IgD-negative memory B cell (primary cell): ENCODE measurements around the gene MYOM3. TPM values are rescaled to one million over a fixed set of nuclear protein-coding genes. Genes with fewer than 3 reads are reported as not detected.
"Not testable (repeated sequence)": the region's sequence is repeated elsewhere in the genome, so short reads cannot be mapped to it uniquely, and the experiment has no call there.

Experiments
- H3K27ac Mint-ChIP-seq, 3 donors: one replicate each; pipeline ENCODE4 v1.8.0; 2020 to 2022; ENCODE audit warnings: mild to moderate bottlenecking in 3 of 3, mixed read lengths in 3 of 3, moderate library complexity in 1 of 3
- H3K27me3 Mint-ChIP-seq: one replicate; pipeline ENCODE4 v1.8.0; 2021; ENCODE audit warnings: mixed read lengths
- H3K36me3 Mint-ChIP-seq: one replicate; pipeline ENCODE4 v1.8.0; 2020; ENCODE audit warnings: mild to moderate bottlenecking, mixed read lengths
- H3K4me1 Mint-ChIP-seq, 3 donors: one replicate each; pipeline ENCODE4 v1.8.0; 2020 to 2022; ENCODE audit warnings: mixed read lengths in 3 of 3, mild to moderate bottlenecking in 1 of 3
- H3K4me3 Mint-ChIP-seq, 4 donors: one replicate each; pipeline ENCODE4 v1.8.0; 2020 to 2022; ENCODE audit warnings: mild to moderate bottlenecking in 4 of 4, mixed read lengths in 4 of 4, moderate library complexity in 3 of 4
- H3K9me3 Mint-ChIP-seq, 3 donors: one replicate each; pipeline ENCODE4 v1.8.0; 2020 to 2021; ENCODE audit warnings: mixed read lengths in 3 of 3, mild to moderate bottlenecking in 1 of 3
- polyA plus RNA-seq: library from polyadenylated mRNA; unstranded; fragments of 300-500 nt; fragmentation: Illumina TruSeq; gene quantifications from one replicate; pipeline ENCODE4 v1.2.3, GENCODE V29; 2021

MYOM3 gene
- polyA plus RNA-seq, 1 donor from 2014 or later: not detected

- not testable (repeated sequence) for H3K27ac Mint-ChIP-seq, H3K9me3 Mint-ChIP-seq, H3K27me3 Mint-ChIP-seq, H3K36me3 Mint-ChIP-seq, H3K4me1 Mint-ChIP-seq, H3K4me3 Mint-ChIP-seq
Measured at GRCh38 chr1:24044672-24045071, 67.3 kb downstream of the MYOM3 start.

- H3K4me1 Mint-ChIP-seq: no peaks in the 10 kb centered on the region
- H3K36me3 Mint-ChIP-seq: no peaks in the 10 kb centered on the region
- peak overlapping the region in 1 of 3 donors; percentile 51 for H3K27ac Mint-ChIP-seq
- H3K9me3 Mint-ChIP-seq: no peaks in the 10 kb centered on the region
- H3K27me3 Mint-ChIP-seq: peaks cover 8% of the 10 kb centered on the region
- H3K4me3 Mint-ChIP-seq: no peak overlapping the region
Measured at GRCh38 chr1:24043345-24044032, 68.4 kb downstream of the MYOM3 start.

- Mint-ChIP-seq H3K27ac (no peak overlapping the region), H3K27me3 (peaks cover 8% of the 10 kb centered on the region), H3K9me3 (no peaks in the 10 kb centered on the region), H3K4me1 (no peaks in the 10 kb centered on the region), H3K4me3 (no peak overlapping the region), H3K36me3 (no peaks in the 10 kb centered on the region)
Measured at GRCh38 chr1:24042315-24042714, 69.6 kb downstream of the MYOM3 start.

- Mint-ChIP-seq H3K27me3 (peaks cover 5% of the 10 kb centered on the region), H3K27ac (no peak overlapping the region), H3K9me3 (no peaks in the 10 kb centered on the region), H3K4me1 (peaks cover 0 to 2% (median 0%) of the 10 kb centered on the region in 3 donors), H3K4me3 (no peak overlapping the region), H3K36me3 (no peaks in the 10 kb centered on the region)
Measured at GRCh38 chr1:24036088-24036487, 75.8 kb downstream of the MYOM3 start.

GRCh38 chr1:24032981-24033380 lies 79.0 kb downstream of the MYOM3 start:
- Mint-ChIP-seq H3K4me1 (peaks cover 0 to 2% (median 2%) of the 10 kb centered on the region in 3 donors), H3K27ac (no peak overlapping the region), H3K27me3 (peaks cover 2% of the 10 kb centered on the region), H3K4me3 (no peak overlapping the region), H3K36me3 (no peaks in the 10 kb centered on the region), H3K9me3 (no peaks in the 10 kb centered on the region)

- not testable (repeated sequence) for H3K36me3 Mint-ChIP-seq, H3K27me3 Mint-ChIP-seq, H3K4me3 Mint-ChIP-seq, H3K27ac Mint-ChIP-seq, H3K9me3 Mint-ChIP-seq, H3K4me1 Mint-ChIP-seq
Measured at GRCh38 chr1:24030976-24031516, 80.9 kb downstream of the MYOM3 start.

- H3K4me3 Mint-ChIP-seq: no peak overlapping the region
- no peak overlapping the region for H3K27ac Mint-ChIP-seq
- H3K9me3 Mint-ChIP-seq: no peaks in the 10 kb centered on the region
- no peaks in the 10 kb centered on the region for H3K27me3 Mint-ChIP-seq
- H3K4me1 Mint-ChIP-seq: peaks cover 0 to 5% (median 4%) of the 10 kb centered on the region in 3 donors
- H3K36me3 Mint-ChIP-seq: no peaks in the 10 kb centered on the region
Measured at GRCh38 chr1:24027838-24028468, 84.0 kb downstream of the MYOM3 start.

GRCh38 chr1:24022581-24023361 lies 89.2 kb downstream of the MYOM3 start:
- Mint-ChIP-seq H3K9me3 (no peaks in the 10 kb centered on the region), H3K27ac (no peak overlapping the region), H3K36me3 (no peaks in the 10 kb centered on the region), H3K4me1 (peaks cover 0 to 5% (median 2%) of the 10 kb centered on the region in 3 donors), H3K27me3 (no peaks in the 10 kb centered on the region), H3K4me3 (no peak overlapping the region)

GRCh38 chr1:24021403-24022266 lies 90.3 kb downstream of the MYOM3 start:
- Mint-ChIP-seq H3K9me3 (no peaks in the 10 kb centered on the region), H3K36me3 (no peaks in the 10 kb centered on the region), H3K4me1 (peaks cover 0 to 5% (median 2%) of the 10 kb centered on the region in 3 donors), H3K27ac (no peak overlapping the region), H3K27me3 (peaks cover 2% of the 10 kb centered on the region), H3K4me3 (no peak overlapping the region)

- Mint-ChIP-seq H3K36me3 (no peaks in the 10 kb centered on the region), H3K27me3 (peaks cover 2% of the 10 kb centered on the region), H3K27ac (no peak overlapping the region), H3K4me1 (peaks cover 0 to 3% (median under 1%) of the 10 kb centered on the region in 3 donors), H3K4me3 (no peak overlapping the region), H3K9me3 (no peaks in the 10 kb centered on the region)
Measured at GRCh38 chr1:24020470-24020869, 91.5 kb downstream of the MYOM3 start.

GRCh38 chr1:24020025-24020424 lies 91.9 kb downstream of the MYOM3 start:
- Mint-ChIP-seq H3K27ac (no peak overlapping the region), H3K4me3 (no peak overlapping the region), H3K4me1 (no peaks in the 10 kb centered on the region)

GRCh38 chr1:24018611-24019580 lies 93.0 kb downstream of the MYOM3 start:
- peaks cover 9% of the 10 kb centered on the region for H3K27me3 Mint-ChIP-seq
- H3K4me3 Mint-ChIP-seq: no peak overlapping the region
- H3K9me3 Mint-ChIP-seq: no peaks in the 10 kb centered on the region
- peak overlapping the region in 1 of 3 donors; percentile 39 for H3K27ac Mint-ChIP-seq
- no peaks in the 10 kb centered on the region for H3K36me3 Mint-ChIP-seq
- H3K4me1 Mint-ChIP-seq: no peaks in the 10 kb centered on the region

More at GRCh38 chr1:24020025-24020424, 91.9 kb downstream of the MYOM3 start:
- Mint-ChIP-seq H3K9me3 (no peaks in the 10 kb centered on the region), H3K27me3 (peaks cover 2% of the 10 kb centered on the region), H3K36me3 (no peaks in the 10 kb centered on the region)

GRCh38 chr1:24015221-24016210 lies 96.4 kb downstream of the MYOM3 start:
- Mint-ChIP-seq H3K4me1 (no peaks in the 10 kb centered on the region), H3K9me3 (no peaks in the 10 kb centered on the region), H3K27me3 (peaks cover 26% of the 10 kb centered on the region), H3K27ac (no peak overlapping the region), H3K36me3 (no peaks in the 10 kb centered on the region), H3K4me3 (no peak overlapping the region)
